Prostate gland (tissue), 2 donors: ENCODE results near the gene DHX8. TPM values are rescaled to one million over a fixed set of nuclear protein-coding genes. Genes with fewer than 3 reads are reported as not detected.

Experiments used
- DNase-seq: peaks from one replicate; pipeline ENCODE4 v3.0.0-alpha.2; 2019; ENCODE audit warnings: low spot score
- H3K27ac ChIP-seq, 2 donors: fragments of 200-600 bp; sonication (generic); 2 replicates each; pipeline ENCODE4 v1.5.1; 2017 to 2019
- H3K27me3 ChIP-seq: fragments of 200-600 bp; sonication (generic); replicated peaks from 2 replicates; pipeline ENCODE4 v1.5.1; 2019; ENCODE audit not compliant: insufficient read depth
- H3K36me3 ChIP-seq, 2 donors: fragments of 200-600 bp; sonication (generic); 1 replicate in 1 of 2; 2 replicates in 1 of 2; pipeline versions ENCODE4 v1.5.1 to v1.8.1; 2017 to 2019
- H3K4me1 ChIP-seq: fragments of 200-600 bp; sonication (generic); replicated peaks from 2 replicates; pipeline ENCODE4 v1.5.1; 2019
- H3K4me3 ChIP-seq, 2 donors: fragments of 200-600 bp; sonication (generic); 2 replicates each; pipeline ENCODE4 v1.5.1; 2017 to 2019
- H3K9me3 ChIP-seq: fragments of 200-600 bp; sonication (generic); 2 replicates; pipeline ENCODE4 v1.5.1; 2017
- POLR2A ChIP-seq: fragments of 450-650 bp; IDR thresholded peaks from one replicate; pipeline ENCODE4 v1.6.1; 2016; ENCODE audit warnings: antibody characterized with exemption, mild to moderate bottlenecking
- POLR2AphosphoS5 ChIP-seq: sonication (generic); formaldehyde crosslinking; IDR thresholded peaks from one replicate; pipeline ENCODE4 v1.6.1; 2017; ENCODE audit warnings: antibody characterized with exemption
- WGBS: methylation state at CpG from one replicate; pipeline ENCODE4 v1.1.5; 2018; 5-methylcytosine and 5-hydroxymethylcytosine counted together
- intact Hi-C: fragments of 100-400 bp; cut with DNase I; formaldehyde crosslinking; loops from one replicate; pipeline ENCODE4 v1.14.2; 2022
- total RNA-seq, 2 donors: library from RNA; depleted of rRNA; stranded (reverse); fragments of >200 nt; gene quantifications; one replicate each; pipeline ENCODE4 v1.1.0, GENCODE V29; 2016
- TF ChIP-seq, protein P1 (sequence below), 4 experiments: fragments of 200-600 bp in 2 of 4; fragments of 450-650 bp in 2 of 4; sonication (generic) in 2 of 4; IDR thresholded peaks; 1 replicate in 3 of 4; 2 replicates in 1 of 4; pipeline ENCODE4 v1.5.1; 2016 to 2019; ENCODE audit warnings: antibody characterized with exemption in 4 of 4, mild to moderate bottlenecking in 2 of 4, moderate library complexity in 2 of 4

The DHX8 gene
- total RNA-seq, 2 donors from 2014 or later, result 35.7 to 52.9 TPM

DNA sequence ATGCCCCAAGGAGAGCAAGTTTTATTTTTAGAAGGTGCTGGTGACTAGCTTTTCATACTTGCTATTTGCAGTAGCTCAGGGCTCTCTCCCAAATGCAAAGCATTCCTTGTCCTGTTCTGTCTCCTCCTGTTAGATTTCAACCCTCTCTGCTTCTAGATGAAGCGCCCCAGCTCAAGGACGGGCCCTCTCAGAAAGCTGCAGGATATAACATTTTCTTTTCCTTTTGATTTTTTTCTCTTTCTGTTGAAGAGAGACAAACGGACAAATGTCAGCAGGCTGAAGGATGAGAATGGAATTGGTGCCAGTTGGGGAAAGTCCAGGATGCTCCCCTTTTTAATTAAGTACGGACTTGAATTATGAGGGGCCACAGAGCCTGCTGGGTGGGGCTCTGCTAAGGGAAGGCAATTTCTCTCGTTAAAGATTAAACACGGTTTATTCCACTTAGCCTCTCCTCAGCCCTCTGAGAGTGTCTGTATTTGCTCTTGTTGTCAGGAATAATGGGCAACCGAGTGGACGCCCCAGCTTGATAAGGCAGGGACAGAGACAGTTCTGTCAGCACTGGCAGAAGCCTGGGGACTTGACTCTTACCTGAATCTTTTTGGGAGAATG, 68.6 kb downstream of the DHX8 start:
- no peaks in the 10 kb centered on the region for H3K27me3 ChIP-seq
- no peaks in the 10 kb centered on the region for H3K36me3 ChIP-seq
- WGBS, result 49% methylated on average over 8 of the region's 8 CpGs
- H3K4me3 ChIP-seq, result no peak overlapping the region
- H3K4me1 ChIP-seq, result no peaks in the 10 kb centered on the region
- intact Hi-C loops, result no loop called here
- TF ChIP-seq POLR2AphosphoS5, result no peak
- TF ChIP-seq, protein P1, sequence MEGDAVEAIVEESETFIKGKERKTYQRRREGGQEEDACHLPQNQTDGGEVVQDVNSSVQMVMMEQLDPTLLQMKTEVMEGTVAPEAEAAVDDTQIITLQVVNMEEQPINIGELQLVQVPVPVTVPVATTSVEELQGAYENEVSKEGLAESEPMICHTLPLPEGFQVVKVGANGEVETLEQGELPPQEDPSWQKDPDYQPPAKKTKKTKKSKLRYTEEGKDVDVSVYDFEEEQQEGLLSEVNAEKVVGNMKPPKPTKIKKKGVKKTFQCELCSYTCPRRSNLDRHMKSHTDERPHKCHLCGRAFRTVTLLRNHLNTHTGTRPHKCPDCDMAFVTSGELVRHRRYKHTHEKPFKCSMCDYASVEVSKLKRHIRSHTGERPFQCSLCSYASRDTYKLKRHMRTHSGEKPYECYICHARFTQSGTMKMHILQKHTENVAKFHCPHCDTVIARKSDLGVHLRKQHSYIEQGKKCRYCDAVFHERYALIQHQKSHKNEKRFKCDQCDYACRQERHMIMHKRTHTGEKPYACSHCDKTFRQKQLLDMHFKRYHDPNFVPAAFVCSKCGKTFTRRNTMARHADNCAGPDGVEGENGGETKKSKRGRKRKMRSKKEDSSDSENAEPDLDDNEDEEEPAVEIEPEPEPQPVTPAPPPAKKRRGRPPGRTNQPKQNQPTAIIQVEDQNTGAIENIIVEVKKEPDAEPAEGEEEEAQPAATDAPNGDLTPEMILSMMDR (IDR thresholded peaks at IDR 0.05), result no peak
- no peak for TF ChIP-seq POLR2A
- DNase-seq, result no peak
- H3K9me3 ChIP-seq, result no peaks in the 10 kb centered on the region
- no peak overlapping the region for H3K27ac ChIP-seq

DNA sequence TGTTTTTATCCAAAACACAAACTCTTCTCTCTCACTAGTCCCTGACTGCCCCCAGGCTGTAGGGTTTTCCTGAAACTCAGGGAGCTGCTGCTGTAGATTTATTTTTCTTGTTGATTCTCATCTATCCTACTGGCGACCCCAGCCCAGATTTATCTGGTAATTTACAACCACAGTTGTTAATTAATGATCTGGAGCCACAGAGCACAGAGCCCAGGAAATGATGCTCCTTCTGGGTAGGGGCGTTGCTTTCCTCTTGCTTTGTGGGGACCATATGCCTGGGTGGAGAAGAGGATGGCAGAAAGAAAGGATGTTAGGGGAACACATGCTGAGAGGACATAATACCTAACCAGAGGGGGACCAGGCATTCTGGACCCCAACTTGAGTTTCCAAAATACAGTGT, 69.8 kb downstream of the DHX8 start:
- TF ChIP-seq POLR2A, result no peak
- TF ChIP-seq POLR2AphosphoS5, result no peak
- Histone ChIP-seq H3K27me3 (no peaks in the 10 kb centered on the region), H3K4me3 (no peak overlapping the region), H3K9me3 (no peaks in the 10 kb centered on the region), H3K27ac (no peak overlapping the region), H3K36me3 (no peaks in the 10 kb centered on the region), H3K4me1 (no peaks in the 10 kb centered on the region)
- WGBS, result 57% methylated on average over 2 of the region's 2 CpGs
- intact Hi-C loops, result no loop called here
- no peak for DNase-seq

DNA sequence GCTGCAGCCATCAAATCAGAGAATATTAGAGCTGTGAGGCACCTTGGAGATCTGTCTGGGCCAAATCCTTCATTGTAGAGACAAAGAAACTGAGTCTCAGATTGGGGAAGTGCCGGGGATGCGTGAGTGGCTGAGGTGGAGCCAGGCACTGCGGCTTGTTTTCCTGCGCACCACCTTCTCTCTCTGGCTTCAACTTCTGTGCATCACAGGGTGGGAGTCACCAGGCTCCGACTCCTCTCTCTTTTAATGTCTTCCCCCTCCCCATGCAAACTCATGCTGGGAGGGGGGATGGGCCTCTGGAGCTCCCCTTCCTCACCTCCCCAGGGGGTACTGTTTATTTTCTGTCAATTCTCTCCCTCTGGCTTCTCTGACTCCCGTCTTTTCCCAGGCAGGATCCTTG, 71.1 kb downstream of the DHX8 start:
- intact Hi-C loops, result no loop called here
- H3K27ac ChIP-seq, result no peak overlapping the region
- WGBS, result 76% methylated on average over 6 of the region's 6 CpGs

DNA sequence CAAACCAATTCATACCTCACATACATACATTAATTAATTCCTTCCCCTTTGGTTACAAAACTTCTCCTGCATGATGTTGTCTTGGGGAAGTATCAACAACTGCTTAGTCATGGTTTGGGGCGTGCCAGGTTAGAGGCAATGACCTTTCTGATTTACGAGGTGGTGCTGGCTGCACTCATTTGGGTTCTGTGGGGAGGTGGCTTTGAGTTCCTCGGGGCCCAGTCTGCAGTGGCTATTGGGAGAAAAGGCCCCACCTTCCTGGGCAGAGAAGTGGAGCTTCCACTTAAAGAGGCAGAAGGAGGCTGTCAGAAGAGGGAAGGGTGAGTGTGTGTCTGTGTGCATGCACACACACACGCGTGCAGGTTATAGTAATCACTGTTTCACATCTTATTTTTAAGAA, 72.5 kb downstream of the DHX8 start:
- Histone ChIP-seq H3K4me3 (no peak overlapping the region), H3K27me3 (no peaks in the 10 kb centered on the region), H3K9me3 (no peaks in the 10 kb centered on the region), H3K4me1 (no peaks in the 10 kb centered on the region), H3K27ac (no peak overlapping the region), H3K36me3 (no peaks in the 10 kb centered on the region)
- no peak for DNase-seq
- intact Hi-C loops, result no loop called here
- whole genome bisulfite sequencing, result 48% methylated on average over 5 of the region's 5 CpGs
- TF ChIP-seq POLR2AphosphoS5 (no peak), POLR2A (no peak)
- TF ChIP-seq, protein P1 (IDR thresholded peaks at IDR 0.05), result no peak

More for the DNA sequence above, 71.1 kb downstream of the DHX8 start:
- H3K4me3 ChIP-seq, result no peak overlapping the region
- H3K4me1 ChIP-seq, result no peaks in the 10 kb centered on the region
- no peaks in the 10 kb centered on the region for H3K9me3 ChIP-seq
- no peaks in the 10 kb centered on the region for H3K36me3 ChIP-seq
- DNase-seq, result no peak
- H3K27me3 ChIP-seq, result no peaks in the 10 kb centered on the region
- no peak for TF ChIP-seq POLR2A
- TF ChIP-seq, protein P1 (IDR thresholded peaks at IDR 0.05), result no peak
- TF ChIP-seq POLR2AphosphoS5, result no peak

DNA sequence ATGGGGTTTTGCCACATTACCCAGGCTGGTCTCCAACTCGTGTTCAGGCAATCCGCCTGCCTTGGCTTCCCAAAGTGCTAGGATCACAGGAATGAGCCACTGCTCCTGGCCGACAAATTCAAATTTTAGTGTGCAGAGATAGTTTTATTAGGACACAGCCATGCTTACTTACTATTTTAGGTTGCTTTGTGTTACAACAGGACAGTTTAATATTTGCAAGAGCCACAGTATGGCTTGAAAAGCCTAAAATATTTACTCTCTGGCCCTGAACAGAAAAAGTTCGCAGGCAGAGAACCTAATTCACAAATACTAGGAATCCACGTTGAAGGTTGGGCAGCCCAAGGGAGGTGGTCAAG, 75.0 kb downstream of the DHX8 start:
- no peaks in the 10 kb centered on the region for H3K4me1 ChIP-seq
- 90% methylated on average over 5 of the region's 5 CpGs for WGBS
- no peak for DNase-seq
- H3K27me3 ChIP-seq, result no peaks in the 10 kb centered on the region
- no peak overlapping the region for H3K27ac ChIP-seq
- no peaks in the 10 kb centered on the region for H3K36me3 ChIP-seq
- no peak for TF ChIP-seq POLR2AphosphoS5
- H3K4me3 ChIP-seq, result no peak overlapping the region
- intact Hi-C loops, result no loop called here
- no peaks in the 10 kb centered on the region for H3K9me3 ChIP-seq

DNA sequence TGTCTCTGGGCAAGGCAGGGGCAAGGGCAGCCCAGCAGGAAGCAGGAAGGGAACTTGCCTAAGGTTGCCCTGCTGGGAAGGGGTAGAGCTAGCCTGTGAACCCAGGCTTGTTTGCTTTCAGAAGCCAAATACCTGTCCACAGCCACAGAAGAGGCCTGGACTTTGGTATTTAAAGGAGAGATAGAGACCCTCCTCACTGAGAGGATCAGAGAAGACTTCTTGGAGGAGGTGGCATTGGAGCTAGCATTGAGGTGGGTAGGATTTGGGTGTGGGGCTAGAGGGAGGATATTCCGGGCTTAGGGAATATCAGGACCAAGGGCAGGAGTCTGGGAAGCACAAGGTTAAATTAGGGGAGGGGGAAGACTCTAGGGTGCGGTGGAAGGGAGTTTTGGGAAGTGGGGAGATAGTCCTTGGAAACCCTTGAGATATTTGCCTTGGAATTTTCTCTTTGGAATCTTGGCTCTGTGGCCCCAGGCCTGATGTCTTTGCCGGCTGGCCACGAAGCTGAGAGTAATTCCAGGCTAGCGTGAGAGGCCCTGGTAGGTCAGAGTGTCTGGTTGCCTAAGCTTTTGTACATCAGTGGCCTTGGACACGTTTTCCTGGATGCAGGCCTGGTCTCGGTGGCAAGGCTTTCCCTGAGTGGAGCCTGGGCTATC, 75.5 kb downstream of the DHX8 start:
- intact Hi-C loops, result no loop called here
- DNase-seq, result no peak
- Histone ChIP-seq H3K4me3 (no peak overlapping the region), H3K27me3 (no peaks in the 10 kb centered on the region), H3K27ac (no peak overlapping the region), H3K4me1 (no peaks in the 10 kb centered on the region), H3K9me3 (no peaks in the 10 kb centered on the region), H3K36me3 (no peaks in the 10 kb centered on the region)
- 95% methylated on average over 7 of the region's 7 CpGs for WGBS
- TF ChIP-seq POLR2A, result no peak
- TF ChIP-seq, protein P1 (IDR thresholded peaks at IDR 0.05), result no peak
- no peak for TF ChIP-seq POLR2AphosphoS5
